Measurements from ENCODE around the gene NRP1.

DNA sequence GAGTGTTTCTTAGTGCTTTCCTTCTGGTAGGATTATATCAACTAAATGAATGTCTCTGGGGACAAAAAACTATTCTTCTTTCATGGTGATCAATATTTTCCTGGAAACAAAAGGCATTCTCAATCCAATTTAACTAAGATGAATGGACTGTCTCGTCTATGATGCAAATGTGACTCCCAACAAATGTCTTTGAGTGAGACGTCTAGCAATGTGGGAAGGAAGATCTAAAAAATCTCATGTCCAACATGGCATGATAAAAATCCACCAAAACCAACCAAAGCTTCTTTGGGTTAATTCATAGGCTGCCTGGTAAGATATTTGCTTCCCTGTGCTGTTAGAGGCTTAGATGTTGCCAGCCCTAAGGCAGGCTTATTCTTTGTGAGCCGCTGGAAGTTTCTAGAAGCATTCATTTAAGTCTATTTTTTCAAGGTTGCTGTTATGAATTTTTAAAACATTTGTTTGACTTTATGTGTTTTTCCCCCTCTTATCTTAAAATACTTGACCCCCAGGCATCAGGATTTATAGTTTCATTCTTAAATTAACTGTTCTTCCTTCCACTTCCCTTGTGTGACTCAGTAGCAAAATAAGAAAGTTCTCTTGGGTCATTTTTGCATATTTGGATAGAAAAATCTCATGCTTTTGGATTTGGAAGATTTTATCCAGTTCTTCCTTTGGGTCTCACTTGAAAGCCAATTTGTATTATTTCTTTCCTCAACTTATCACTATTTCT, 156.3 kb downstream of the NRP1 start:
- TF ChIP-seq POLR2A (IDR thresholded peaks at IDR 0.05) (no peak), CTCF (IDR thresholded peaks at IDR 0.05) (no peak)
